Mucosa of rectum (tissue), 2 donors: ENCODE results near the gene TRMT44.

ENCODE experiments used
- H3K27ac ChIP-seq, 2 donors: one replicate each; pipeline ENCODE4 v1.7.0; 2013; ENCODE audit warnings: inconsistent platforms in 2 of 2, low read depth in 2 of 2, low read length in 2 of 2
- H3K27me3 ChIP-seq, 2 donors: one replicate each; pipeline ENCODE4 v1.7.0; 2013; ENCODE audit warnings: low read length in 2 of 2; ENCODE audit not compliant: control insufficient read depth in 2 of 2, insufficient read depth in 2 of 2
- H3K36me3 ChIP-seq, 2 donors: one replicate each; pipeline ENCODE4 v1.7.0; 2013; ENCODE audit warnings: low read length in 2 of 2; ENCODE audit not compliant: control insufficient read depth in 2 of 2, insufficient read depth in 2 of 2
- H3K4me1 ChIP-seq, 2 donors: one replicate each; pipeline ENCODE4 v1.7.0; 2013; ENCODE audit warnings: low read length in 2 of 2, mild to moderate bottlenecking in 1 of 2; ENCODE audit not compliant: control insufficient read depth in 2 of 2, insufficient read depth in 2 of 2
- H3K4me3 ChIP-seq, 2 donors: one replicate each; pipeline ENCODE4 v1.7.0; 2013; ENCODE audit warnings: low read length in 2 of 2
- H3K9ac ChIP-seq, 2 donors: one replicate each; pipeline ENCODE4 v1.7.0; 2013; ENCODE audit warnings: low read length in 2 of 2, low read depth in 1 of 2, mild to moderate bottlenecking in 1 of 2
- H3K9me3 ChIP-seq, 2 donors: one replicate each; pipeline ENCODE4 v1.7.0; 2013; ENCODE audit warnings: low read length in 2 of 2; ENCODE audit not compliant: control insufficient read depth in 2 of 2
- donor health status: healthy.
- donor health status: Normal muscosa, but diverticular disease.

The TRMT44 gene

GRCh38 chr4:8473198-8473919, 32.8 kb downstream of the TRMT44 start:
- no peak overlapping the region for H3K4me3 ChIP-seq
- peaks cover 3 to 4% of the 10 kb centered on the region in 2 donors for H3K4me1 ChIP-seq
- H3K27me3 ChIP-seq = no peaks in the 10 kb centered on the region
- peaks cover 14 to 19% of the 10 kb centered on the region in 2 donors for H3K36me3 ChIP-seq
- no peak overlapping the region for H3K27ac ChIP-seq
- H3K9me3 ChIP-seq = no peaks in the 10 kb centered on the region
- H3K9ac ChIP-seq = no peak overlapping the region

DNA sequence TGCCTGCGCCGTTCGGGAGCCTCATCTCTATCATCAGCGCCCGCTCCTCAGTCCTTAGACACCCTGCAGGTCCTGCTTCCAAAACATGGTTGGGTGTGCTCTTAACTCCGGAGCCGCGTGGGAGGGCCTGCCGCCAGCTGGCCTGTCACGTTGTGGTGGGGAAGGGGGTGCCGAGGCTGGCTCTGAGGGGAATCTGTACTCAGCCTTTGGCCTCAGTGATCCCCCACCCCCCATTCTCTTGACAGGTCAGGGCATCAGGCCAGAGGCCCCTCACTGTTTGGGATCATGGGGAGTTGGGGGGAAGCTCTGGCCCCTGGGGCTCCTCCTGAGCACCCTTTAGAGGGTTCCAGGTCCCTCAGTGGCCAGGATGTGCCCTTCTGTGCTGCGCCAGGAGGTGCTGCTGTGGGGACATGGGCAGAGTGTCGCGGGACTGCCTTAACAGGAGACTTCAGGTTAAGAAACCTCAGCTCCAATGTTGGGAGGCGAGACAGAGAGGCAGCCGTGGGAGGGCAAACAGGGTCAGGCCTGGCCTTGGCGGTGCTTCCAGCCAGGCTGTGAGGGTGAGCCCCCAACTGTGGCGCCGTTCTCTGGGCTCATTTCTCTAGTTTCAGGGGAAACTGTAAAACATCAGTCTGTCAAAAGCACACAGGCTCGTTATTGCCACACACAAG, 33.5 kb downstream of the TRMT44 start:
- H3K9ac ChIP-seq = no peak overlapping the region
- H3K27me3 ChIP-seq = no peaks in the 10 kb centered on the region
- H3K4me3 ChIP-seq = no peak overlapping the region
- peaks cover 10 to 15% of the 10 kb centered on the region in 2 donors for H3K36me3 ChIP-seq
- H3K27ac ChIP-seq = no peak overlapping the region
- H3K9me3 ChIP-seq = no peaks in the 10 kb centered on the region
- H3K4me1 ChIP-seq = peaks cover 3 to 4% of the 10 kb centered on the region in 2 donors

GRCh38 chr4:8474856-8475255, 34.3 kb downstream of the TRMT44 start:
- Histone ChIP-seq H3K4me3 (no peak overlapping the region), H3K4me1 (peaks cover 3 to 4% of the 10 kb centered on the region in 2 donors), H3K9me3 (no peaks in the 10 kb centered on the region)

GRCh38 chr4:8475751-8476575, 35.4 kb downstream of the TRMT44 start:
- Histone ChIP-seq H3K4me3 (no peak overlapping the region), H3K36me3 (peaks cover 5 to 9% of the 10 kb centered on the region in 2 donors), H3K9ac (no peak overlapping the region), H3K9me3 (no peaks in the 10 kb centered on the region), H3K27ac (no peak overlapping the region), H3K27me3 (no peaks in the 10 kb centered on the region), H3K4me1 (peaks cover 3 to 4% of the 10 kb centered on the region in 2 donors)

More at GRCh38 chr4:8474856-8475255, 34.3 kb downstream of the TRMT44 start:
- Histone ChIP-seq H3K9ac (no peak overlapping the region), H3K27me3 (no peaks in the 10 kb centered on the region), H3K27ac (no peak overlapping the region), H3K36me3 (peaks cover 5 to 9% of the 10 kb centered on the region in 2 donors)

DNA sequence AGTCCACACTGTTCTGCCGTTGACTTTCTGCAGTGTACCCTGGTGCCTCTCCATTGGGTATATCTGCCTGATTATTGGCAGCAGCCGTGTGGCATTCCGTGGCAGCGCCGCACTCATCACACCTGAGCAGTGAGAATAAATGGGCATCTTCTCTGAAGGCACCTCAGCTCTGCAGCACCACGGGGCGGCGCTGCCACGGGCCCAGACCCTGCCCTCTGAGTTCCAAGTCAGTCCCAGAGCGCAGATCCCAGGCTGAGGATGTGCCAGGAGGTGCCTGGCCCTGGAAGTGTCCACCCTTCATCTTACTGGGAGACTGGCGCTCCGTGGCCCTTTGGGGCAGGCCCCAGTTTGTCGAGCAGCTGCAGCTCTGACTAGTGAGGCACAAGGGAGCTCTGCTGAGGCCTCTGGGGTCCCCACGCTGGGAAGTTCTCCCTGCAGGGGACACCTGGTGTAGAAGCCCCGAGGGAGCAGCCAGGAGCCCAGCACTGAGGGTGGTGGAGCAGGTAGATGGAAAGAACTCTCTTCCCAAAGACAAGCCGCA, 36.6 kb downstream of the TRMT44 start:
- H3K9ac ChIP-seq = no peak overlapping the region
- no peak overlapping the region for H3K27ac ChIP-seq
- H3K4me3 ChIP-seq = no peak overlapping the region
- H3K36me3 ChIP-seq = peaks cover 5 to 9% of the 10 kb centered on the region in 2 donors
- H3K9me3 ChIP-seq = no peaks in the 10 kb centered on the region
- peaks cover 3% of the 10 kb centered on the region in 2 donors for H3K4me1 ChIP-seq
- H3K27me3 ChIP-seq = no peaks in the 10 kb centered on the region

GRCh38 chr4:8477676-8478075, 37.1 kb downstream of the TRMT44 start:
- Histone ChIP-seq H3K9ac (no peak overlapping the region), H3K27ac (no peak overlapping the region), H3K36me3 (peaks cover 5 to 9% of the 10 kb centered on the region in 2 donors), H3K9me3 (no peaks in the 10 kb centered on the region), H3K27me3 (no peaks in the 10 kb centered on the region), H3K4me3 (no peak overlapping the region), H3K4me1 (no peaks in the 10 kb centered on the region)

DNA sequence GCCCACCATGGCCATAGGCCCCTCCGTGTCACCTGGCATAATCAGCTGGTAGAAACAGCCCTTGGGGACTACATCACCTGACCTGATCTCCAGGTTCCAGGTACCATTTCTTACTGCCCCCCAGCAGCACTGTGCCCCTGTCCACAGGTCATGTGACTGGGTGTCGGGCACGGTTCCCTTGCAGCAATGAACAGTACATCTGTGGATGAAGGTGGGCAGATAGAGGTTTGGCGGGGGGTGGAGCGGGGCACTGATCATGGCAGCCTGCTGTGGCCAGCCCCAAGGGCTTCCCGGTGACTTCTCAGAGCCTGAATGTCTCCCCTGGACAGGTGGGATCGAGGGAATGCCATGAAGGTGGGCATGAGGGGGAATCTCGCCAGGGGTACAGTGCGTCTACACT, 37.8 kb downstream of the TRMT44 start:
- peaks cover 5 to 9% of the 10 kb centered on the region in 2 donors for H3K36me3 ChIP-seq
- H3K9ac ChIP-seq = no peak overlapping the region
- no peaks in the 10 kb centered on the region for H3K9me3 ChIP-seq
- no peaks in the 10 kb centered on the region for H3K4me1 ChIP-seq
- H3K27ac ChIP-seq = no peak overlapping the region
- no peaks in the 10 kb centered on the region for H3K27me3 ChIP-seq
- no peak overlapping the region for H3K4me3 ChIP-seq

DNA sequence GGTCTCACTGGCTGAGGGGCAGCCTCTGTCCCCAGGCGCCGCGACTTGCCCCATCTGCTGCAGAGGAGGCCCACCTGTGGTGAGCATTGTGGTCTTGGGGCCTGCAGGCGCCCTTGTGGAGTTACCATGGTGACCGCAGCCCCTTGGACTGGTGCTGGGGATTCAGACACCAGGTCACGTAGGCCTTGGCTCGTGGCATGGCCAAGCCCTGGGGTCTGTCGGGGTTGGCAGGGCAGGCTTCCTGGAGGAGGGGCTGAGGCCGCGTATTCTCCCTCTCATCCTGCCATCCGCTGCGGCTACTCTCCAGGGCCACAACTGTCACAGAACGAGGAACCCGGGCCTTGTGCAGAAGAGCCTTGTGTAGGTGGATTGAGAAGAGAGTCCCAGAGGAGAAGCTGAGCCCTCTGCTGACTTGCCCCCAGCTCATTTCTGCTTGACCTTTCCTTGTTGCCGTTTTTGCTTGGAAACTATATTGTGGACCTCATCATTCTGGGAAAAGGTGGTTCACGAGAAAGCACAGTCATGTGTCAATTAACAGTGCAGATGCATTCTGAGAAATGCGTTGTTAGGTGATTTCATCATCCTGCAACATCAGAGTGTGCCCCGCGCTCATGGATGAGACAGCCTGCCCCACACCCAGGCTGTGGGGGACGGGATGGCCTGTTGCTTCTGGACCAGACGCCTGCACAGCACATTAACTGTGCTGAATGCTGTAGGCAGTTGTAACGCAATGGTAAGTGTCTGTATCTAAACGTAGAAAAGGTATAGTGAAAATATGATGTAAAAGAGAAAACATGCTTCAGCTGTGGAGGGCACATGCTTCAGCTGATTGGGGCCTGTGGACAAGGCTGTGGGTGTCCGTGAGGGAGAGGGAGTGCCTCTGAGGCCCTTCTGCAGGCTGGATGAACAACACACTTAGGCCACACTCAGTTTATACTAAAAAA, 38.5 kb downstream of the TRMT44 start:
- Histone ChIP-seq H3K4me3 (no peak overlapping the region), H3K27me3 (no peaks in the 10 kb centered on the region), H3K9me3 (no peaks in the 10 kb centered on the region), H3K9ac (no peak overlapping the region), H3K27ac (no peak overlapping the region), H3K4me1 (no peaks in the 10 kb centered on the region), H3K36me3 (peaks cover 5 to 9% of the 10 kb centered on the region in 2 donors)

DNA sequence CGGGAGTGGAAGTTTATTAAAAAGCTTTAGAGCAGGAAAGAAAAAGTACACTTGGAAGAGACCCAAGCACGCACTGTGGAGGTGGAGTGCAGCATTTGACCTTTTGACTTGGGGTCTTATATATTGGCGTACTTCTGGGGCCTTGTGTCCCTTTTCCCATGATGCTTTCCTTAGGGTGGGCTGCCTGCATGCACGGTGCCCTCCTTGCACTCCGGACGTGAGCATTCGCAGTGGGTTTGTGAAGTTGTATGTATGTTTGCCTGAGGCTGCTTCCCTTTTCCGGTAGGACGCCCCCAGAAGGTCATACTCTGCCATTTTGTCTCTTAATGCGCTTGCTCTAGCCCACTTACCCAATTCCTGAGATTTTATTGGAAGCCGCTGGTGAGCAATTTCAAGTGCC, 39.6 kb downstream of the TRMT44 start:
- Histone ChIP-seq H3K36me3 (peaks cover 5 to 9% of the 10 kb centered on the region in 2 donors), H3K27ac (no peak overlapping the region), H3K9me3 (no peaks in the 10 kb centered on the region), H3K9ac (no peak overlapping the region), H3K27me3 (no peaks in the 10 kb centered on the region), H3K4me1 (no peaks in the 10 kb centered on the region), H3K4me3 (no peak overlapping the region)
